DND-41 (cell line): Measurements from ENCODE around the gene SPRED1.

Source experiments
- ATAC-seq: fragments of 200-7000 bp; cut with Tn5 transposase; 3 replicates; pipeline ENCODE4 v1.9.1; 2021; ENCODE audit warnings: low read depth; ENCODE audit not compliant: insufficient read depth
- DNase-seq: peaks from one replicate; pipeline ENCODE4 v3.0.0-alpha.2; 2020
- H2AFZ ChIP-seq: 2 replicates; pipeline ENCODE4 v1.6.0; 2012; ENCODE audit warnings: low read depth, low read length
- H3K27ac ChIP-seq: 2 replicates; pipeline ENCODE4 v1.5.1; 2012; ENCODE audit warnings: low read length, inconsistent platforms
- H3K27me3 ChIP-seq: fragments of 200-600 bp; sonication (generic); 2 replicates; pipeline ENCODE4 v1.6.0; 2012; ENCODE audit warnings: low read length, mild to moderate bottlenecking, inconsistent platforms; ENCODE audit not compliant: insufficient read depth, poor library complexity
- H3K36me3 ChIP-seq: 2 replicates; pipeline ENCODE4 v1.5.1; 2012; ENCODE audit warnings: low read length, inconsistent platforms; ENCODE audit not compliant: insufficient read depth
- H3K4me1 ChIP-seq: 2 replicates; pipeline ENCODE4 v1.5.1; 2012; ENCODE audit warnings: mild to moderate bottlenecking, low read length; ENCODE audit not compliant: insufficient read depth
- H3K4me2 ChIP-seq: 2 replicates; pipeline ENCODE4 v1.6.0; 2012; ENCODE audit warnings: mild to moderate bottlenecking, moderate library complexity, low read length, inconsistent platforms; ENCODE audit not compliant: insufficient read depth
- H3K4me3 ChIP-seq, 2 experiments: fragments of 200-600 bp in 1 of 2; shearing (Covaris generic) in 1 of 2; 2 replicates each; pipeline ENCODE4 v1.5.1; 2012 to 2016; ENCODE audit warnings: inconsistent platforms in 2 of 2, low read length in 2 of 2, mild to moderate bottlenecking in 2 of 2, low read depth in 1 of 2, moderate library complexity in 1 of 2
- H3K79me2 ChIP-seq: 2 replicates; pipeline ENCODE4 v1.6.0; 2012; ENCODE audit warnings: low read length, inconsistent platforms; ENCODE audit not compliant: insufficient read depth
- H3K9ac ChIP-seq: 2 replicates; pipeline ENCODE4 v1.6.0; 2012; ENCODE audit warnings: low read depth, mild to moderate bottlenecking, inconsistent platforms, low read length, moderate library complexity
- H3K9me3 ChIP-seq: 2 replicates; pipeline ENCODE4 v1.5.1; 2012; ENCODE audit warnings: low read length, moderate library complexity, mild to moderate bottlenecking, inconsistent platforms; ENCODE audit not compliant: insufficient read depth, severe bottlenecking
- H4K20me1 ChIP-seq: 2 replicates; pipeline ENCODE4 v1.6.0; 2012; ENCODE audit warnings: low read length; ENCODE audit not compliant: insufficient read depth
- CTCF ChIP-seq: IDR thresholded peaks from 2 replicates; pipeline ENCODE4 v1.5.1; 2012; ENCODE audit warnings: borderline replicate concordance, low read length, moderate library complexity, mild to moderate bottlenecking; ENCODE audit not compliant: poor library complexity, severe bottlenecking; ENCODE audit errors: extremely low read depth
- EZH2 ChIP-seq: IDR thresholded peaks from 3 replicates; pipeline ENCODE4 v1.6.1; 2012; ENCODE audit warnings: borderline replicate concordance, low read depth, mild to moderate bottlenecking, moderate library complexity, low read length, inconsistent platforms; ENCODE audit not compliant: severe bottlenecking

Gene SPRED1

DNA sequence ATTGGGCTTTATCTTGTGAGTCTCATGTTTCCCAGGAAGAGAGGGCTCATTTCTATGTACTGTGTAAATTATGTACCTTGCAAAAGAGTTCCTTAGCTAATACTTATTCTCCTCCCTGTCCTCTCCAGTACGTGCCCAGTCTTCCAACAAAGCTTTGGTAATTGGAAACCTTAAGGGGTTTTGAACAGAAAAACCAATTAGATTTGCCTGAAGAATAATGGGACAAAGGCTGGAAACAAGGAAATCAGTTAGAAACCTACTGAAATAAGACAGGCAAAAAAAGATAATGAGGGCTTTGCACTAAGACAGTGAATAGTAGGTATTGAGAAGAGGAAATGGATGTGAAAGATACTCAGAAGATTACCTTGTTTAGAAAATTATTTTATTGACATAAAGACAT lies 82.5 kb downstream of the SPRED1 start:
- DNase-seq, result no peak
- Histone ChIP-seq H3K36me3 (no peaks in the 10 kb centered on the region), H3K4me3 (no peak overlapping the region), H3K27me3 (no peaks in the 10 kb centered on the region), H4K20me1 (no peaks in the 10 kb centered on the region), H3K9ac (no peak overlapping the region), H3K27ac (no peak overlapping the region), H3K4me1 (no peaks in the 10 kb centered on the region), H3K9me3 (no peaks in the 10 kb centered on the region), H2AFZ (no peak overlapping the region), H3K79me2 (no peaks in the 10 kb centered on the region), H3K4me2 (no peak overlapping the region)
- no peak for ATAC-seq
- TF ChIP-seq CTCF (no peak), EZH2 (no peak)

- TF ChIP-seq CTCF (no peak), EZH2 (no peak)
- H3K27ac ChIP-seq, result no peak overlapping the region
- H4K20me1 ChIP-seq, result no peaks in the 10 kb centered on the region
- no peaks in the 10 kb centered on the region for H3K27me3 ChIP-seq
- DNase-seq, result no peak
- no peak overlapping the region for H3K4me2 ChIP-seq
- no peak overlapping the region for H3K9ac ChIP-seq
- H3K9me3 ChIP-seq, result no peaks in the 10 kb centered on the region
- no peaks in the 10 kb centered on the region for H3K79me2 ChIP-seq
- no peak overlapping the region for H3K4me3 ChIP-seq
- no peak for ATAC-seq
- H2AFZ ChIP-seq, result no peak overlapping the region
- no peaks in the 10 kb centered on the region for H3K36me3 ChIP-seq
- H3K4me1 ChIP-seq, result no peaks in the 10 kb centered on the region
Measured at GRCh38 chr15:38344351-38344750, 91.7 kb downstream of the SPRED1 start.

- ATAC-seq, result no peak
- H3K27me3 ChIP-seq, result no peaks in the 10 kb centered on the region
- no peak overlapping the region for H3K27ac ChIP-seq
- H3K4me2 ChIP-seq, result no peak overlapping the region
- no peak for DNase-seq
- no peaks in the 10 kb centered on the region for H4K20me1 ChIP-seq
- H3K79me2 ChIP-seq, result no peaks in the 10 kb centered on the region
- H3K36me3 ChIP-seq, result no peaks in the 10 kb centered on the region
- TF ChIP-seq EZH2 (no peak), CTCF (no peak)
- no peak overlapping the region for H3K9ac ChIP-seq
- no peak overlapping the region for H3K4me3 ChIP-seq
- no peaks in the 10 kb centered on the region for H3K4me1 ChIP-seq
- no peaks in the 10 kb centered on the region for H3K9me3 ChIP-seq
- H2AFZ ChIP-seq, result no peak overlapping the region
Measured at GRCh38 chr15:38349251-38349650, 96.6 kb downstream of the SPRED1 start.

DNA sequence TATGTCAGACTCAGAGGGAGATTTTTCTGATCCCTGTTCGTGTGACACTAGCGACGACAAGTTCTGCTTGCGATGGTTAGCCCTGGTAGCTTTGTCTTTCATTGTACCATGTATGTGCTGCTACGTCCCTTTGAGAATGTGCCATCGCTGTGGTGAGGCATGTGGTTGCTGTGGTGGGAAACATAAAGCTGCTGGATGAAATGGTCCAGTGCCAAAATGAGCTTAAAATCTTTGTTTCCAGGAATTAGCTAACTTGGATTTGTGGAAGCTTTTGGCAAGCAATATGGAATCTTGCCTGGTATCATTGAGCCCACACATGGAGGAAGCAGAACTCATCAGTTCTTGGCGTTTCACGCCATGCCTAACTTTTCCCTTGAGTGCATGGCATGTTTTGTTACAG lies 98.8 kb downstream of the SPRED1 start:
- TF ChIP-seq EZH2 (no peak), CTCF (no peak)
- DNase-seq (no peak), ATAC-seq (no peak)
- H3K4me1 ChIP-seq, result no peaks in the 10 kb centered on the region
- H3K9me3 ChIP-seq, result no peaks in the 10 kb centered on the region
- H4K20me1 ChIP-seq, result no peaks in the 10 kb centered on the region
- H3K27me3 ChIP-seq, result no peaks in the 10 kb centered on the region
- no peaks in the 10 kb centered on the region for H3K36me3 ChIP-seq
- H3K27ac ChIP-seq, result no peak overlapping the region
- no peak overlapping the region for H2AFZ ChIP-seq
- H3K4me2 ChIP-seq, result no peak overlapping the region
- H3K9ac ChIP-seq, result no peak overlapping the region
- no peak overlapping the region for H3K4me3 ChIP-seq
- H3K79me2 ChIP-seq, result no peaks in the 10 kb centered on the region
